Choroid plexus epithelial cell (primary cell): ENCODE results near the gene CRYL1.

Source experiments
- DNase-seq: peaks from one replicate; pipeline ENCODE4 v3.0.0-alpha.2; 2010; ENCODE audit warnings: low read depth
- H3K4me3 ChIP-seq: 2 replicates; pipeline ENCODE4 v1.5.1; 2011; ENCODE audit warnings: low read depth, mild to moderate bottlenecking, control low read depth, low read length, moderate library complexity
- CTCF ChIP-seq: conservative IDR thresholded peaks from 2 replicates; pipeline ENCODE4 v1.5.1; 2011; ENCODE audit warnings: low read depth, mild to moderate bottlenecking, control low read depth, inconsistent platforms, low read length, moderate library complexity

Gene CRYL1

GRCh38 chr13:20381401-20381800, 144.3 kb downstream of the CRYL1 start:
- DNase-seq = no peak
- no peak for TF ChIP-seq CTCF
- no peak overlapping the region for H3K4me3 ChIP-seq

GRCh38 chr13:20378721-20379120, 146.9 kb downstream of the CRYL1 start:
- no peak overlapping the region for H3K4me3 ChIP-seq
- no peak for DNase-seq
- TF ChIP-seq CTCF = no peak

- DNase-seq = no peak
- H3K4me3 ChIP-seq = no peak overlapping the region
- no peak for TF ChIP-seq CTCF
These were observed 147.9 kb downstream of the CRYL1 start for GRCh38 chr13:20377720-20378119.

GRCh38 chr13:20375871-20376270, 149.8 kb downstream of the CRYL1 start:
- H3K4me3 ChIP-seq = no peak overlapping the region
- no peak for DNase-seq
- no peak for TF ChIP-seq CTCF

- no peak for DNase-seq
These were observed 151.8 kb downstream of the CRYL1 start for GRCh38 chr13:20373861-20374260.

GRCh38 chr13:20371825-20372224, 153.8 kb downstream of the CRYL1 start:
- H3K4me3 ChIP-seq = no peak overlapping the region
- no peak for TF ChIP-seq CTCF
- no peak for DNase-seq

More at GRCh38 chr13:20373861-20374260, 151.8 kb downstream of the CRYL1 start:
- H3K4me3 ChIP-seq = no peak overlapping the region
- TF ChIP-seq CTCF = no peak

GRCh38 chr13:20370815-20371421, 154.7 kb downstream of the CRYL1 start:
- DNase-seq = no peak
- H3K4me3 ChIP-seq = no peak overlapping the region
- no peak for TF ChIP-seq CTCF
